ENCODE results near the gene IL12B.
"Not testable (repeated sequence)": the region's sequence is repeated elsewhere in the genome, so short reads cannot be mapped to it uniquely, and the experiment has no call there.

IL12B gene

DNA sequence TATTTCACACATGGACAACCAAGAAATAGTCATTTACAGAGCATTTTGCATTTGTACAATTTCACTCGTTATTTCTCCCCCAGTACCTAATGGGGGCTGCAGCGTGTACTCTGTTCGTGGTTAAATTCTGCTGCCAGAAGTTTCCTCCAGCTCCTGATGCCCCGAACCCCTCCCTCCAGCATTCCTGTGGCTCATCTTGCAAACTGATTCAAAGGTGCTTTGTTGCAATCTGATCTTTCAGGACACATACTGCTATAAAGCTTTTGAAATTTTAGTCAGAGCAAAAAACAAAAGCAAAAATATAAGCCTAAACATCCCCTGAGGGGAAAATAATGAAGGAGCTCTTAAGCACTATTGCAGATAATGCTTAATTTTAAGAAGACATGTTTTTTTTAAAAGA lies 39.5 kb downstream of the IL12B start:
- DNase-seq: no peak

GRCh38 chr5:159286420-159287035 lies 43.8 kb downstream of the IL12B start:
- DNase-seq: no peak

- no peak for DNase-seq
Observed at GRCh38 chr5:159274676-159275075, 55.6 kb downstream of the IL12B start.

DNA sequence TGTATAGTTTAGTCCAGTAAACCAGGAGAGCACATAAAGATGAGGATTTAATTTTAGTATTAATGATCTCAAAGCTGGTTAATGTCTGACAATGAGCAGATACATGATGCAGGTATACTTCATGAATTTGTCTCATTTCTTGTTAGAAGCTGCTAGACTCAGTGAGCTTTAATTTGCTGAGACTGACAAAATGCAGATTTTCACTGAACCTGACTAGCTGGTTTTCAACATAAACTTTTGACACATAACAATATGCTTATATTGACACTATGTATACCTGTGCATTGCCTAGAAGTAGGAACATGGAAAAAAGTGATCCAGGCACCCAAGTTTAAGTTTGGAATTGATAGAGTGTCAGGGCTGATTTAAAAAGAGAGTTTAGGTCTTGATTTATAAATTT lies 56.4 kb downstream of the IL12B start:
- no peak for DNase-seq

DNA sequence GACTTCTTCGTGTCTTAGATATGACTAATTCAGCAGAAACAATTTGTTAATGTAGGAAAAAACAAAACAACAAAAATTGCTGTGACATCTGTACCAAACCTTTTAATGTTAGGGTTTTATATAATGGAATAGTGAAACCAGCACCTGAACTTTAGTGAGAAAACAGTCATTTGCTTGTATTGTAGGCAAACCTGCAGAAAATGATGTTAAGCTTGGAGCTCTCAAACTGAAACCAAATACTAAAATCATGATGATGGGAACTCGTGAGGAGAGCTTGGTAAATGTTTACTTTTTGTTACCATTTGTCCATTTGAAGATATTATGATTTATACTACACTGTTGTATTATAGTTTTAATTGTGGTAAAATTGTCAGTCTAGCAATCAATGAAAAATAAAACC lies 60.6 kb downstream of the IL12B start:
- no peak for DNase-seq

DNA sequence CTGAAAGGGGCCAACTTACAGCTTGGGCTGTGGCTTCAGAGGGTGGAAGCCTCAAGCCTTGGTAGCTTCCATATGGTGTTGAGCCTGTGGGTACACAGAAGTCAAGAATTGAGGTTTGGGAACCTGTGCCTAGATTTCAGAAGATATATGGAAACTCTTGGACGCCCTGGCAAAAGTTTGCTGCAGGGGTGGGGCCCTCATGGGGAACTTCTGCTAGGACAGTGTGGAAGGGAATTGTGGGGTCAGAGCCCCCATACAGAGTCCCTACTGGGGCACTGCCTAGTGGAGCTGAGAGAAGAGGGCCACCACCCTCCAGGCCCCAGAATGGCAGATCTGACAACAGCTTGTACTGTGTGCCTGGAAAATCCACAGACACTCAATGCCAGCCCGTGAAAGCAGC lies 63.5 kb downstream of the IL12B start:
- not testable (repeated sequence) for DNase-seq

Measured in activated effector memory CD4-positive, alpha-beta T cell treated with anti-CD3 and anti-CD28 coated beads, Interleukin-2, amount 50 U/mL, for 16 hours (primary cell).